Measurements from ENCODE around the gene SPANXB1.
"Not testable (repeated sequence)": the region's sequence is repeated elsewhere in the genome, so short reads cannot be mapped to it uniquely, and the experiment has no call there.

- TF ChIP-seq CTCF (IDR thresholded peaks at IDR 0.05; ENCODE audit: low read depth, low read length, poor library complexity, severe bottlenecking); EZH2phosphoT487 (IDR thresholded peaks at IDR 0.05; ENCODE audit: borderline replicate concordance, low read length): not testable (repeated sequence)
These were observed 41.9 kb downstream of the SPANXB1 start for GRCh38 chrX:141044246-141044645.
